Mesothelial cell of epicardium (in vitro differentiated cells): ENCODE results near the gene KCNH2. TPM values are rescaled to one million over a fixed set of nuclear protein-coding genes. Genes with fewer than 3 reads are reported as not detected.

Experiments
- DNase-seq, 2 experiments: peaks; one replicate each; pipeline ENCODE4 v3.0.0; 2021; ENCODE audit warnings: low spot score in 2 of 2; ENCODE audit not compliant: unreplicated experiment in 2 of 2
- H3K27ac Mint-ChIP-seq: 2 replicates; pipeline ENCODE4 v1.8.0; 2021; ENCODE audit warnings: mixed read lengths
- H3K27me3 Mint-ChIP-seq: 2 replicates; pipeline ENCODE4 v1.8.0; 2021; ENCODE audit warnings: low read depth, mixed read lengths
- H3K36me3 Mint-ChIP-seq: 2 replicates; pipeline ENCODE4 v1.8.0; 2021; ENCODE audit warnings: mixed read lengths
- H3K4me1 Mint-ChIP-seq: 2 replicates; pipeline ENCODE4 v1.8.0; 2021; ENCODE audit warnings: mixed read lengths
- H3K4me3 Mint-ChIP-seq: 2 replicates; pipeline ENCODE4 v1.8.0; 2021; ENCODE audit warnings: mild to moderate bottlenecking, moderate library complexity, mixed read lengths
- H3K9me3 Mint-ChIP-seq: 2 replicates; pipeline ENCODE4 v1.8.0; 2021; ENCODE audit warnings: mixed read lengths
- total RNA-seq: library from RNA; stranded (reverse); gene quantifications from 3 replicates; pipeline ENCODE4 v1.2.1, GENCODE V29; 2021
- TF ChIP-seq, protein P1 (sequence below): fragments of 200-600 bp; sonication (generic); IDR thresholded peaks from one replicate; pipeline ENCODE4 v1.5.0; 2021; ENCODE audit warnings: antibody characterized with exemption; ENCODE audit not compliant: unreplicated experiment

KCNH2 gene
- total RNA-seq, 1 donor from 2014 or later = 11.2 TPM

DNA sequence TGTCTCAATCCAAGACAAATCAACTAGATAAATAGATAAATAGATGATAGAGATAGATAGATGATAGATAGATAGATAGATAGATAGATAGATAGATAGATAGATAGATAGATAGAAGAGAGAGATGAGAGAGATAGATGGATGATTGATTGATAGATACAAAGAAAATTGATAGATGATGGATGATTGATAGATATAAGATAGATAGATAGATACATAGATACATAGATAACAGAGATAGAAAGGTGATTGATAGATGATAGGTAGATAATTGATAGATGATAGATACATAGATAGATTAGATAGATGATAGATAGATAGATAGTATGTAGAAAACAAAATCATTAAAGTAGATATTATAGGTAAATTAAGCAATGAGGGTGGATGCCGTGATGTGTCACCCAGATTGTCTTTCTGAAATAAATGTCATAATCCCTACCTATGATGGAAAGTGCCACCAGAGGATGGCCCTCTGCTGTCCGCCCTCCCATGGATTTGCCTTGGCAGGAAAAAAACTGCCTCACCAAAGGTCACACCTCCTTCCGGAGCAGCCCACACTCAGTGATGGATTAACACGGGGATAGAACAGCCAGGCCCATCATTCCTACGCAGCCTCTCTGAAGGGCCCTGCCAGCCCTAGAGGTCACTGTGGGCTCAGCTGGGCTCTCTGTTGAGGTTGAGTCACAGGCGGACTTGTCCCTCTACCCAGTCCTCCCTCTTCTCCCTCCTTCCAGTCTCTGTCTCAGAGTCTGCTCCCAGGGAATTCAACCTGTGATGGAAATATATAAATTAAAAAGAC is 50.8 kb downstream of the KCNH2 start:
- no peak for DNase-seq
- Mint-ChIP-seq H3K27me3 (peaks cover 24% of the 10 kb centered on the region), H3K9me3 (no peaks in the 10 kb centered on the region), H3K27ac (no peak overlapping the region), H3K4me3 (no peak overlapping the region), H3K4me1 (peaks cover 4% of the 10 kb centered on the region), H3K36me3 (no peaks in the 10 kb centered on the region)
- TF ChIP-seq, protein P1, sequence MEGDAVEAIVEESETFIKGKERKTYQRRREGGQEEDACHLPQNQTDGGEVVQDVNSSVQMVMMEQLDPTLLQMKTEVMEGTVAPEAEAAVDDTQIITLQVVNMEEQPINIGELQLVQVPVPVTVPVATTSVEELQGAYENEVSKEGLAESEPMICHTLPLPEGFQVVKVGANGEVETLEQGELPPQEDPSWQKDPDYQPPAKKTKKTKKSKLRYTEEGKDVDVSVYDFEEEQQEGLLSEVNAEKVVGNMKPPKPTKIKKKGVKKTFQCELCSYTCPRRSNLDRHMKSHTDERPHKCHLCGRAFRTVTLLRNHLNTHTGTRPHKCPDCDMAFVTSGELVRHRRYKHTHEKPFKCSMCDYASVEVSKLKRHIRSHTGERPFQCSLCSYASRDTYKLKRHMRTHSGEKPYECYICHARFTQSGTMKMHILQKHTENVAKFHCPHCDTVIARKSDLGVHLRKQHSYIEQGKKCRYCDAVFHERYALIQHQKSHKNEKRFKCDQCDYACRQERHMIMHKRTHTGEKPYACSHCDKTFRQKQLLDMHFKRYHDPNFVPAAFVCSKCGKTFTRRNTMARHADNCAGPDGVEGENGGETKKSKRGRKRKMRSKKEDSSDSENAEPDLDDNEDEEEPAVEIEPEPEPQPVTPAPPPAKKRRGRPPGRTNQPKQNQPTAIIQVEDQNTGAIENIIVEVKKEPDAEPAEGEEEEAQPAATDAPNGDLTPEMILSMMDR = no peak

DNA sequence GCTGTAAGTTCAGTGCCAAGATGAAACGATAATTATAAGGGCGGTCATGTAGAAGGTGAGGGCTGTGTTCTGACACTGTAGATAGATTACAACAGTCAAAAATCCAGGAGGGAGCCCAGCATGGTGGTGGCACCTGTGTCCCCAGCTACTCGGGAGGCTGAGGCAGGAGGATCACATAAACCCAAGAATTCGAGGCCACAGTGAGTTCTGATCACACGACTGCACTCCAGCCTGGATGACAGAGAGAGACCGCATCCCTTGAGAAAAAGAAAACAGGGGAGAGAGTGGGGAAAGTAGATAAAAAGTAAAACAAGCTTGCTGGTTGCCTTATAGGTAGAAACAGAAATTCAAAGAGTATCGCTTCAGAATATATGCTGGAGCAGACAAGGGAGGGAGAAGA is 52.1 kb downstream of the KCNH2 start:
- TF ChIP-seq, protein P1 = no peak
- Mint-ChIP-seq H3K27me3 (peaks cover 18% of the 10 kb centered on the region), H3K27ac (no peak overlapping the region), H3K4me3 (no peak overlapping the region), H3K36me3 (no peaks in the 10 kb centered on the region), H3K9me3 (no peaks in the 10 kb centered on the region), H3K4me1 (peaks cover 4% of the 10 kb centered on the region)
- no peak for DNase-seq

DNA sequence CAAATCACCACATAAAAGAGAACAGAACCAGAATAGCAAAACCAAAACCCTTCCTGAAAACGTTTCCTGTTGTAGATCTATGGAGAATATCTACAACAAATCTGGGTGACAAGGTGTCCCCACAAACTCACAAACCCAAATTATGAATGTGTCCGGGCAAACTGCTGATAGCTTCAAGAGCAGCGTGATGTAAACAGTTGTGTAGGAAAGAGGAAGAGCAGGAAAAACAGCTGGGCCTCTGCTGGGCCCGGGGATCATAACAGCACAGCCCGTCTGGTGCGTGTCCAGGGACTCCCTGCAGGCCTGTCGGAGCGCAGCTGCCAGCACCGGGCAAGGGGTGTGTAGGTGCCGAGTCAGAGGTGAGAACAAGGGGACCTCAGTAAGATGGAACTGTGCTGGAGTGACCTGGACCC is 53.7 kb downstream of the KCNH2 start:
- H3K4me1 Mint-ChIP-seq = peaks cover 4% of the 10 kb centered on the region
- no peak overlapping the region for H3K27ac Mint-ChIP-seq
- no peaks in the 10 kb centered on the region for H3K9me3 Mint-ChIP-seq
- H3K4me3 Mint-ChIP-seq = no peak overlapping the region
- DNase-seq = no peak
- peaks cover 15% of the 10 kb centered on the region for H3K27me3 Mint-ChIP-seq
- no peaks in the 10 kb centered on the region for H3K36me3 Mint-ChIP-seq
- TF ChIP-seq, protein P1 = no peak

DNA sequence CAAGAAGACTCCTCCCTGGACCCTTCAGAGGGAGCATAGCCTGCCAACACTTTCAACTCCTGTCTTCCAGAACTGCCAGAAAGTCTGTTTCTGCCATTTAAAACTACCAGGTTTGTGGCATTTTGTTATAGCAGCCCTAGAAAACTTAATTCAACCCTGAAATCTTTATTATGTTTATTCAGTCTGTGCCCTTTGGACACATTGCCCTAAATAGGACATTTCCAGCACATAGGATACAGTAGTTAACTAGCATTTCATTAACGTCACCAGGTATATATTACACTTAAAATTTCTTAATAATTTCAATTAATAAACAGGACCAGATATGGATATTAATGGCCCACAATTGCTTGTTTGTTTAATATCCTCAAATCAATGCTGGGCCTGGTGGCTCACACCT is 54.3 kb downstream of the KCNH2 start:
- Mint-ChIP-seq H3K4me1 (peaks cover 9% of the 10 kb centered on the region), H3K9me3 (no peaks in the 10 kb centered on the region), H3K36me3 (no peaks in the 10 kb centered on the region), H3K27ac (no peak overlapping the region), H3K27me3 (peaks cover 20% of the 10 kb centered on the region), H3K4me3 (no peak overlapping the region)
- TF ChIP-seq, protein P1 = no peak
- no peak for DNase-seq

DNA sequence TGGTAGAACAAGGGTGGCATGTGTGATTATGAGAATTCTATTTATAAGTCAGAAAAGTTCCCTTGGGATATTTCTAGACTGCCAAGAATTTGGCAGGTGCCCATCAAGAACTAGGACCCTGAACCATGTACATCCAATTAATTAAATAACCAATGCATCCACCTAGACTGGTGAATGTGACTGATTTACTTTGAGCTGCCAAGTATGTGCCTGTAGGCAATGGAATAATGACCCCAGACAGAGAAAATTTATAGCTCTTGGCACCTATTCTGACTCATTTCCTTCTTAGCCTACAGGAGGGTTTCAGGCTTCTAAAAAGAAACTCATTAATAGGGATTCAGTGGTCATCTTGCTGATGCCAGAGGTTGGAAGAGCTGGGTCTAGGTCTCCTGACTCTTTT is 54.9 kb downstream of the KCNH2 start:
- H3K4me1 Mint-ChIP-seq = peaks cover 11% of the 10 kb centered on the region
- TF ChIP-seq, protein P1 = no peak
- H3K27ac Mint-ChIP-seq = no peak overlapping the region
- DNase-seq = no peak
- no peak overlapping the region for H3K4me3 Mint-ChIP-seq
- H3K36me3 Mint-ChIP-seq = no peaks in the 10 kb centered on the region
- no peaks in the 10 kb centered on the region for H3K9me3 Mint-ChIP-seq
- H3K27me3 Mint-ChIP-seq = peaks cover 23% of the 10 kb centered on the region
